ENCODE data around the gene PCDHGC3. TPM values are rescaled to one million over a fixed set of nuclear protein-coding genes. Genes with fewer than 3 reads are reported as not detected.

The PCDHGC3 gene
- total RNA-seq, 1 experiment from 2014 or later: 1.2 TPM

- Histone ChIP-seq H3K4me1 (ENCODE audit: control insufficient read depth in 1 of 2, insufficient read depth in 2 of 2, low read length in 2 of 2) (no peaks in the 10 kb centered on the region), H3K27me3 (ENCODE audit: insufficient read depth, low read length) (no peaks in the 10 kb centered on the region), H3K4me3 (replicated peaks in 1 of 2; ENCODE audit: low read depth in 1 of 2, low read length in 2 of 2) (no peak within 1 kb of the TSS), H3K36me3 (ENCODE audit: control insufficient read depth in 1 of 2, insufficient read depth in 2 of 2, low read length in 2 of 2) (no peaks in the 10 kb centered on the region), H3K27ac (ENCODE audit: low read depth, low read length) (no peak within 1 kb of the TSS), H3K4me2 (ENCODE audit: low read length) (no peak within 1 kb of the TSS), H3K79me2 (ENCODE audit: insufficient read depth, low read length) (no peaks in the 10 kb centered on the region), H4K20me1 (ENCODE audit: insufficient read depth) (no peaks in the 10 kb centered on the region), H3K9me3 (ENCODE audit: control insufficient read depth in 1 of 2, insufficient read depth in 1 of 2, low read depth in 1 of 2, low read length in 2 of 2) (no peaks in the 10 kb centered on the region), H3K9me2 (ENCODE audit: insufficient read depth) (no peaks in the 10 kb centered on the region), H3K9ac (ENCODE audit: low read length) (no peak within 1 kb of the TSS), H2AFZ (ENCODE audit: low read depth, low read length, poor library complexity, severe bottlenecking) (no peak within 1 kb of the TSS)
- no peak for TF ChIP-seq EGR1 (IDR thresholded peaks at IDR 0.05; ENCODE audit: low read depth)
- no peak for DNase-seq (ENCODE audit: low read depth, low spot score)
- no peak for ATAC-seq
- POLR2A ChIA-PET: no interaction called here
- intact Hi-C loops (cut with micrococcal nuclease): no loop called here
- no TSS peak for BruUV-seq (replicated peaks)
- RAD21 ChIA-PET (ENCODE audit: low non-redundant PET in 1 of 2, low total read pairs in 2 of 2, uncharacterized antibody in 2 of 2, unreplicated experiment in 2 of 2): no interaction called here
- CTCF ChIA-PET: interaction anchor here (1.5 kb wide), 1 partner anchor 72 kb away, joined by 4 read pairs; the partner anchor contains the start of gene PCDHGA10
Measured at GRCh38 chr5:141484641-141485311, 9.0 kb downstream of the PCDHGC3 start, which contains the start of gene PCDHGC4. Gene PCDHGC4 (plus strand): TSS chr5:141485030. CDS start chr5:141485174, 144 bp downstream.

DNA sequence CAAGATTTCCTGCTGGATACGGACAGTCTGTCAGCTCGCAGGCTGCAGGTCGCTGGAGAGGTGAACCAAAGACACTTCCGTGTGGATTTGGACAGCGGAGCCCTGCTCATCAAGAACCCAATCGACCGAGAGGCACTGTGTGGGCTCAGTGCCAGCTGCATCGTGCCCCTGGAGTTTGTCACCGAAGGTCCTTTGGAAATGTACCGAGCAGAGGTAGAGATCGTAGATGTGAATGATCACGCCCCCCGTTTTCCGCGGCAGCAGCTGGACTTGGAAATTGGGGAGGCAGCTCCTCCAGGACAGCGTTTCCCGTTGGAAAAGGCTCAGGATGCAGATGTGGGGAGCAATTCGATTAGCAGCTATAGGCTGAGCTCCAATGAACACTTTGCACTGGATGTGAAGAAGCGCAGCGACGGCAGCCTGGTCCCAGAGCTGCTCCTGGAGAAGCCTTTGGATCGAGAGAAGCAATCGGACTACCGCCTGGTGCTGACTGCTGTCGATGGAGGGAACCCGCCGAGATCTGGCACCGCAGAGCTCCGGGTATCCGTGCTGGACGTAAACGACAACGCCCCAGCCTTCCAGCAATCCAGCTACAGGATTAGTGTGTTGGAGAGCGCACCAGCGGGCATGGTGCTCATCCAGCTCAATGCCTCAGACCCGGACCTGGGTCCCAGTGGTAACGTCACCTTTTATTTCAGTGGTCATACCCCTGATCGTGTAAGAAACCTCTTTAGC, 9.7 kb downstream of the PCDHGC3 start:
- Histone ChIP-seq H3K4me1 (ENCODE audit: control insufficient read depth in 1 of 2, insufficient read depth in 2 of 2, low read length in 2 of 2) (no peaks in the 10 kb centered on the region), H3K36me3 (ENCODE audit: control insufficient read depth in 1 of 2, insufficient read depth in 2 of 2, low read length in 2 of 2) (no peaks in the 10 kb centered on the region), H4K20me1 (ENCODE audit: insufficient read depth) (no peaks in the 10 kb centered on the region), H2AFZ (ENCODE audit: low read depth, low read length, poor library complexity, severe bottlenecking) (no peak overlapping the region), H3K27me3 (ENCODE audit: insufficient read depth, low read length) (no peaks in the 10 kb centered on the region), H3K9me2 (ENCODE audit: insufficient read depth) (no peaks in the 10 kb centered on the region), H3K4me2 (ENCODE audit: low read length) (no peak overlapping the region), H3K9me3 (ENCODE audit: control insufficient read depth in 1 of 2, insufficient read depth in 1 of 2, low read depth in 1 of 2, low read length in 2 of 2) (no peaks in the 10 kb centered on the region), H3K27ac (ENCODE audit: low read depth, low read length) (no peak overlapping the region), H3K4me3 (replicated peaks in 1 of 2; ENCODE audit: low read depth in 1 of 2, low read length in 2 of 2) (no peak overlapping the region), H3K9ac (ENCODE audit: low read length) (no peak overlapping the region), H3K79me2 (ENCODE audit: insufficient read depth, low read length) (no peaks in the 10 kb centered on the region)
- DNase-seq (ENCODE audit: low read depth, low spot score) (no peak), ATAC-seq (no peak)
- ChIA-PET CTCF (no interaction called here), POLR2A (no interaction called here), RAD21 (ENCODE audit: low non-redundant PET in 1 of 2, low total read pairs in 2 of 2, uncharacterized antibody in 2 of 2, unreplicated experiment in 2 of 2) (no interaction called here)
- BruUV-seq (replicated peaks): no TSS peak
- intact Hi-C loops (cut with micrococcal nuclease): no loop called here
- TF ChIP-seq CBX3 (IDR thresholded peaks at IDR 0.05; ENCODE audit: low read depth) (no peak), POLR2A (IDR thresholded peaks at IDR 0.05; ENCODE audit: borderline replicate concordance, extremely low read depth, insufficient read depth, insufficient read length) (no peak), ZNF274 (IDR thresholded peaks at IDR 0.05; ENCODE audit: low read depth, low read length) (no peak), EGR1 (IDR thresholded peaks at IDR 0.05; ENCODE audit: low read depth) (no peak), CEBPB (IDR thresholded peaks at IDR 0.05; ENCODE audit: low read depth) (no peak), TCF7L2 (IDR thresholded peaks at IDR 0.05; ENCODE audit: borderline replicate concordance, extremely low read depth, insufficient read depth, insufficient read length) (no peak), SIN3A (IDR thresholded peaks at IDR 0.05; ENCODE audit: low read depth) (no peak), JUND (IDR thresholded peaks at IDR 0.05) (no peak)
- TF ChIP-seq, protein P1, sequence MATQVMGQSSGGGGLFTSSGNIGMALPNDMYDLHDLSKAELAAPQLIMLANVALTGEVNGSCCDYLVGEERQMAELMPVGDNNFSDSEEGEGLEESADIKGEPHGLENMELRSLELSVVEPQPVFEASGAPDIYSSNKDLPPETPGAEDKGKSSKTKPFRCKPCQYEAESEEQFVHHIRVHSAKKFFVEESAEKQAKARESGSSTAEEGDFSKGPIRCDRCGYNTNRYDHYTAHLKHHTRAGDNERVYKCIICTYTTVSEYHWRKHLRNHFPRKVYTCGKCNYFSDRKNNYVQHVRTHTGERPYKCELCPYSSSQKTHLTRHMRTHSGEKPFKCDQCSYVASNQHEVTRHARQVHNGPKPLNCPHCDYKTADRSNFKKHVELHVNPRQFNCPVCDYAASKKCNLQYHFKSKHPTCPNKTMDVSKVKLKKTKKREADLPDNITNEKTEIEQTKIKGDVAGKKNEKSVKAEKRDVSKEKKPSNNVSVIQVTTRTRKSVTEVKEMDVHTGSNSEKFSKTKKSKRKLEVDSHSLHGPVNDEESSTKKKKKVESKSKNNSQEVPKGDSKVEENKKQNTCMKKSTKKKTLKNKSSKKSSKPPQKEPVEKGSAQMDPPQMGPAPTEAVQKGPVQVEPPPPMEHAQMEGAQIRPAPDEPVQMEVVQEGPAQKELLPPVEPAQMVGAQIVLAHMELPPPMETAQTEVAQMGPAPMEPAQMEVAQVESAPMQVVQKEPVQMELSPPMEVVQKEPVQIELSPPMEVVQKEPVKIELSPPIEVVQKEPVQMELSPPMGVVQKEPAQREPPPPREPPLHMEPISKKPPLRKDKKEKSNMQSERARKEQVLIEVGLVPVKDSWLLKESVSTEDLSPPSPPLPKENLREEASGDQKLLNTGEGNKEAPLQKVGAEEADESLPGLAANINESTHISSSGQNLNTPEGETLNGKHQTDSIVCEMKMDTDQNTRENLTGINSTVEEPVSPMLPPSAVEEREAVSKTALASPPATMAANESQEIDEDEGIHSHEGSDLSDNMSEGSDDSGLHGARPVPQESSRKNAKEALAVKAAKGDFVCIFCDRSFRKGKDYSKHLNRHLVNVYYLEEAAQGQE (IDR thresholded peaks at IDR 0.05; ENCODE audit: low read depth): no peak
